ENCODE measurements around the gene SLN. TPM values are rescaled to one million over a fixed set of nuclear protein-coding genes. Genes with fewer than 3 reads are reported as not detected.

The SLN gene
- polyA plus RNA-seq, 1 experiment, result not detected

- Histone ChIP-seq H3K4me3 (ENCODE audit: low read depth, low read length) (no peak overlapping the region), H3K36me3 (ENCODE audit: control insufficient read depth, insufficient read depth, low read length) (no peaks in the 10 kb centered on the region), H3K27me3 (ENCODE audit: control insufficient read depth, insufficient read depth, low read length) (peaks cover 8% of the 10 kb centered on the region)
- ChIA-PET CTCF (no interaction called here), POLR2A (no interaction called here)
- DNase-seq (ENCODE audit: low read depth), result no peak
- no peak for TF ChIP-seq CTCF (IDR thresholded peaks at IDR 0.05; ENCODE audit: insufficient read depth, low read depth, low read length)
These were observed 7.9 kb upstream of the SLN start for GRCh38 chr11:107719557-107720302.

GRCh38 chr11:107719073-107719472 is 7.2 kb upstream of the SLN start:
- no peaks in the 10 kb centered on the region for H3K36me3 ChIP-seq (ENCODE audit: control insufficient read depth, insufficient read depth, low read length)
- H3K27me3 ChIP-seq (ENCODE audit: control insufficient read depth, insufficient read depth, low read length), result peaks cover 8% of the 10 kb centered on the region
- ChIA-PET POLR2A (no interaction called here), CTCF (interaction anchor here (1.1 kb wide), 1 partner anchor 290 kb away, joined by 4 read pairs; no protein-coding TSS in a partner anchor)
- H3K4me3 ChIP-seq (ENCODE audit: low read depth, low read length), result no peak overlapping the region
- no peak for DNase-seq (ENCODE audit: low read depth)
- TF ChIP-seq CTCF (IDR thresholded peaks at IDR 0.05; ENCODE audit: insufficient read depth, low read depth, low read length), result no peak

GRCh38 chr11:107716884-107717532 is 5.2 kb upstream of the SLN start:
- ChIA-PET POLR2A (interaction anchor here (0.6 kb wide), 1 partner anchor 156 kb away, joined by 3 read pairs; no protein-coding TSS in a partner anchor), CTCF (interaction anchor here (1.2 to 1.3 kb wide), 3 partner anchors 11 to 28 kb away, joined by 3 read pairs; no protein-coding TSS in a partner anchor)
- no peak for TF ChIP-seq CTCF (IDR thresholded peaks at IDR 0.05; ENCODE audit: insufficient read depth, low read depth, low read length)
- no peak for DNase-seq (ENCODE audit: low read depth)
- no peaks in the 10 kb centered on the region for H3K36me3 ChIP-seq (ENCODE audit: control insufficient read depth, insufficient read depth, low read length)
- peaks cover 8% of the 10 kb centered on the region for H3K27me3 ChIP-seq (ENCODE audit: control insufficient read depth, insufficient read depth, low read length)
- H3K4me3 ChIP-seq (ENCODE audit: low read depth, low read length), result no peak overlapping the region

GRCh38 chr11:107713009-107713408 is 1.2 kb upstream of the SLN start:
- Histone ChIP-seq H3K27me3 (ENCODE audit: control insufficient read depth, insufficient read depth, low read length) (0 out of 2 replicates have a peak, but pooled peaks cover 1% of the 10 kb centered on the region), H3K4me3 (ENCODE audit: low read depth, low read length) (no peak overlapping the region), H3K36me3 (ENCODE audit: control insufficient read depth, insufficient read depth, low read length) (no peaks in the 10 kb centered on the region)
- no peak for DNase-seq (ENCODE audit: low read depth)
- POLR2A ChIA-PET, result no interaction called here
- TF ChIP-seq CTCF (IDR thresholded peaks at IDR 0.05; ENCODE audit: insufficient read depth, low read depth, low read length), result no peak
- CTCF ChIA-PET, result interaction anchor here (1.1 kb wide), 1 partner anchor 10 kb away, joined by 4 read pairs; no protein-coding TSS in a partner anchor

- ChIA-PET CTCF (interaction anchor here (1.1 kb wide), 1 partner anchor 20 kb away, joined by 3 read pairs; no protein-coding TSS in a partner anchor), POLR2A (no interaction called here)
- TF ChIP-seq CTCF (IDR thresholded peaks at IDR 0.05; ENCODE audit: insufficient read depth, low read depth, low read length), result no peak
These were observed 1.6 kb downstream of the SLN start for GRCh38 chr11:107710301-107710700.

More at GRCh38 chr11:107710301-107710700, 1.6 kb downstream of the SLN start:
- no peaks in the 10 kb centered on the region for H3K36me3 ChIP-seq (ENCODE audit: control insufficient read depth, insufficient read depth, low read length)
- H3K4me3 ChIP-seq (ENCODE audit: low read depth, low read length), result no peak overlapping the region
- H3K27me3 ChIP-seq (ENCODE audit: control insufficient read depth, insufficient read depth, low read length), result 0 out of 2 replicates have a peak, but pooled peaks cover 1% of the 10 kb centered on the region
- no peak for DNase-seq (ENCODE audit: low read depth)

Measured in BJ (cell line).